Left cardiac atrium (tissue), 4 donors: Measurements from ENCODE around the gene SMOC2. TPM values are rescaled to one million over a fixed set of nuclear protein-coding genes. Genes with fewer than 3 reads are reported as not detected.

ENCODE experiments used
- ATAC-seq, 2 donors: fragments of 200-7000 bp; cut with Tn5 transposase; one replicate each; pipeline ENCODE4 v1.9.1; 2020; ENCODE audit warnings: mild to moderate bottlenecking in 2 of 2, moderate library complexity in 2 of 2
- DNase-seq: peaks from one replicate; pipeline ENCODE4 v3.0.0-alpha.2; 2020
- intact Hi-C, 2 donors: fragments of 100-400 bp; cut with DNase I; formaldehyde crosslinking; loops; one replicate each; pipeline versions ENCODE4 v1.14.1 to v1.15.1; 2022 to 2023
- total RNA-seq, 2 donors: library from RNA; stranded (reverse); fragmentation: NEBNext Ultra II Directional; extraction: Animal tissue kit (Norgen Biotek cat#: 25700); gene quantifications; one replicate each; pipeline ENCODE4 v1.2.1, GENCODE V29; 2021
- donor health status: DM: no; HTN: yes; CAD: no.
- donor health status: DM: no; HTN: yes; CAD: no; lungs with severe emphysema.
- donor health status: DM: yes; HTN: yes; CAD: no.
- donor health status: Dilated cardiomyopathy.

SMOC2 gene
- total RNA-seq, 2 donors from 2014 or later, result 12.0 to 27.7 TPM

DNA sequence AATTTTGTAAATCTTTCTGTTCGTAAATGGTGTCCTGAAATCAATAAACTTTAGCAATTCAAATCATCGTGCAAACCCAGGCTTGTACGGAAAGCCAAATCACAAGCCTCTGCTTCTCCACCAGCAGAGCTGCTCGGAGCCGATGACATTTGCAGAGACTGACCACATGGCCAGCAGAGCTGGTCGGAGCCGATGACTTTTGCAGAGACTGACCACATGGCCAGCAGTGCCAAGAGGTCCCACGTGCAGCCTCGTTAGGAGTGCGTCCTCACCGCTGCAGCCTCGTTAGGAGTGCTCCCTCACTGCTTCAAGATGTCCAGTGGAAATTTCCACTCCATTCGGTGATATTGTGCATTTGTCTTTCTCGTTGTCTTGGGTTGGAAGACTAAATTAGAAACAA, 28.5 kb downstream of the SMOC2 start:
- ATAC-seq (peak; percentile 87 to 95), DNase-seq (peak; percentile 65)
- intact Hi-C loops, result no loop called here

DNA sequence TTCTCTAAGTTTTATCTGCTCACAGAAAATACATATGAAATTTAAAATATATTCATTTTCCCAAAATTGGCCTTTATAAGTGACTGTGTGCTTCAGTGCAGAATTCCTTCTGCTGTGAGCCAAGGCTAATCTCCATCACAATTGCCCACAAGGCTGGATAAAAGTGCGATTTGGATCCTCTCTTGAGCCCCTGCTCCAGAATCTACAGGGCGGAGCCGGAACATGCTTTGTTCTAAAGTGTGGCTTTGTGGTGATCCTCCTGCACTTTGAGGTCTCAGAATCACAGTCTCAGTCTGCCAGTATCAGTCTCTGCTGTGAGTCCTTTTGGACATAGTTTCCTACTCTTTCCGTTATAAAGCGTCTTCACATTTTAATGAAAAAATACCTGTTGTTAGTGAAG, 28.9 kb downstream of the SMOC2 start:
- no peak for DNase-seq
- intact Hi-C loops, result no loop called here
- no peak for ATAC-seq

DNA sequence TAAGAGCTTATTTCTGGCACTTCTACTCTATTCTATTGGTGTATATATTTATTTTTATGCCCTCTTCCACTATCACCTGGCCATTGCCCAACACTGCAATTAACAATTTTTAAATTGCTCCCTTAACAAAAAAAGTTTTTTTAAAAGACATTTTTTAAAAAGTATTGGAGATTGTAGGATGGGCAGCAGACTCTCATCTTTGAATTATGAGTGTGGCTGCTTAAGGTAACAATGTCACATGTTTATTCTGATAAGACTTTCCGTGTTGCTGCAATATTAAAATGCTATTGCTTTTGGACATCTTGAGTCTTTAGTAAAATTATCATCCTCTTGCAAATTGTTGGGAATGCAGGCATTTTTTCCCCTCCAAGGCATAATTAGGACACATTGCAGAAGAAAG, 31.4 kb downstream of the SMOC2 start:
- intact Hi-C loops, result no loop called here
- DNase-seq (no peak), ATAC-seq (no peak)

DNA sequence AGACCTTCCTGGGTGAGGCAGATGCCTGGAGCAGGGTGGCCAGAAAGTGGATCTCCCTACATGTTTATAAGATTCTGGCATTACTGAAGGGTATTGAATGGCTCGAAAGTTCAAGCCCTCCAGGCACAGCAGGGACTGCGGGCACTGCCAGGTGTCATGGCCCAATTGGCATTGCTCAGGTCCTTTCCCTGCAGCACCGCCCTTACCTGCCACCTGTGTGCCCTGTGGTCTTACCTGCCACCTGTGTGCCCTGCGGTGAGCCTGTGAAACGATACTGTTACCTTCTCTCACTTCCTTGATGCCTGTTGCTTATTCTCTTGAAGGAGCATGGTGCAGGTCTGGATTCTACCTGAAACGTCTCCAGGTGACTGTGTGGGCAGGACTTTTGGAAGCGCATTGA, 32.2 kb downstream of the SMOC2 start:
- DNase-seq (no peak), ATAC-seq (no peak)
- intact Hi-C loops, result no loop called here

DNA sequence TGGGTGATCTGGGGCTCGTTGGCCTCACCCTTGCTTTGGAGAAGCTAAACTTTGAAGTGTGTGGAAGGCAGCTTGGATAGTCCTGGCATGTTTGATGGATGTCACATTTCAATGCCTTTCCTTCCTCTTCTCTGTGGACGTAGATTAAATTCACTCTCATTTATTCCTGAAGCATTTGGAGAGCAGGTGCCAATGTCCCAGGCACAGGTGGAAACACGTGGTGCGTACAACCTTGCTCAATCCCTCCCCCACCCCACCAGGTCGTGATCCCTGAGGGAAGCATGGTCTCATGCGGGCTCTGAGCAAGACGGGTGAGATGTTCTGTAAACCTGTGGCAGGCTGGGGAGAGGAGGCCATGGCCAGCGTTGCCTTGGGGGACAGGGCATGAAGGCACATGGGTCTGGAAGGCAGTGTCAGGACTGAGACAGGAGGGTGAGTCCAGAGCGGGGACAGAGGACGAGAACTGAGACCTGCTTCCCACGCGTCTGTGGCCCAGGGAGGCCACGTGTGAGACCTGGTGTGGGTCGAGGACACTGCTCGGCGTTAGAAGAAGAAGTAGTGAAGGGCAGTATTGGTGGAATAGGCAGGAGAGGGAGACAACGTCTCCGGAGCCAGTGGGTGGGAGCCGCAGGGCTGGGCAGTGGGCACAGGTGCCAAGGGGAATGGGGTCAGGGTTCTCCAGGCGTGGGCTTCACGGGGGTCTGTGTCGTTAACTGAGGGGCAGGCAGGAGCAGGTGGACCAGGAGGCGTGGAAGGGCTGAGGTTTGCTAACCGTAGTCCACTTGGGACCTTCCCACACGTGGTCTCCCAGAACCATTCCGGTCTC, 34.4 kb downstream of the SMOC2 start:
- intact Hi-C loops, result no loop called here
- no peak for ATAC-seq
- DNase-seq, result no peak

DNA sequence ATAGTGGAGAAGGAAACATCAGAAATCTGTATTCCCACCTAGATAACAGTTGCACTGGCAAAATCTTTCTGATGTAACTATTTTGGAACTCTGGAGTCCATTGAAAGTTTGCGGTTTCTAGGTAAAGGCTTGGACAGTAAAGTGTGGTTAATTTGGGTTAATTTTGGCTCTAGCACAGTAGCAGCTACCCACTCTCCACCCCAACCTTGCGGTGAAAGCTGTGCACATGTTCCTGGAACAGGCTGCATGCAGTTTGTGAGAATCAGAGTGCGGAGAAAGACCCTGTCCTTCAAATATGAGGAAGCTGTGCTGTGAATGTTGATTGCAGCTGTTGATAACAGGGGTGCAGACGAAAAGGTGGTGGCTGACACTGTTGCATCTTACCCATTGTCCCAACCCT, 38.4 kb downstream of the SMOC2 start:
- DNase-seq, result no peak
- intact Hi-C loops, result no loop called here
- no peak for ATAC-seq

DNA sequence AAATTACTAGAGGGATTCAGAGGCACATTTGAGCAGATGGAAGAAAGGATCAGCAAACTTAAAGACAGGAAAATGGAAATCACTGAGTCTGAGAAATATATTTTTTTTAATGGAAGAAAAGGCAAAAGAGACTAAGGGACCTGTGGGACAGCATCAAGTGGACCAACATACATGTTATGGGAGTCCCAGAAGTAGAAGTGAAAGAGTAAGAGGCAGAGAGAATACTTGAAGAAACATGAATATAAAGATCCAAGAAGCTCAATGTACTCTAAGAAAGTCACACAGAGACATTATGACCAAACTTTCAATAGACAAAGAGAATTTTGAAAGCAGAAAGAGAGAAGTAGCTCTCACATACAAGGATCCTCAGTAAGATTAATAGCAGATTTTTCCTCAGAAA, 39.5 kb downstream of the SMOC2 start:
- DNase-seq (no peak), ATAC-seq (no peak)
- intact Hi-C loops, result no loop called here

DNA sequence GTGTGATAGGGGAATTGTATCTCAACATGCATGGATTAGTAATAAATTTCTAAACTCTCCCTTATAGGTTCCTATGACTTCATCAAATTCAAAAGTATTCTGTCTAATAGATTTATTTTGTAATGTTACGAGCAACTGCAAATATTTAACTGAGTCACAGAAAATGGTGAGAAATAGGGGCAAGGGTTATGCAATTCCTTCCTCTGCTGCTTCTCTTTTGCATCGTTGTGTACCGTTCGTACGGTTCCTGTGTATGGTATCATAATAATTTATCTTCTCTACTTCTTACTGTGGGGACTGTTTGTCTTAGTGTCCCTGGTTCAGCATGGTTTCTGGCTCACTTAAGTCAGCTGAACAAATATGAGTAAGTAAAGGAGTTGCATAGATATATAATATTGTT, 44.8 kb downstream of the SMOC2 start:
- ATAC-seq, result no peak
- intact Hi-C loops, result no loop called here
- no peak for DNase-seq

DNA sequence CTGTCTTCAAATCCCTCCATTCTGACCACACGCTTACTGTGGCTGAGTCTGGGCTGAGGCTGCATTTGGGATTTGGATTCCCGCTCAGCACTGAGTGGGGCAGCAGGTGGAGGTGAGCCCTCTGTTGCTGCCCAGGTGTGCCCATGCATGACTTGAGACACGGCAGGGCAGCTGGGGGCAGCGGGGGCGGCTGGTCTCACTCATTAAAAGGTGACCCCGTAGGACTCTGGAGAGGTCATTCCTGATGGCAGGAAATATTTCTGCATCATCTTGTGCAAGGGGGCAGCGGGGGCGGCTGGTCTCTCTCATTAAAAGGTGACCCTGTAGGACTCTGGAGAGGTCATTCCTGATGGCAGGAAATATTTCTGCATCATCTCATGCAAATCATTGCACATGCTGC, 49.8 kb downstream of the SMOC2 start:
- intact Hi-C loops, result no loop called here
- DNase-seq, result no peak
- ATAC-seq, result no peak

DNA sequence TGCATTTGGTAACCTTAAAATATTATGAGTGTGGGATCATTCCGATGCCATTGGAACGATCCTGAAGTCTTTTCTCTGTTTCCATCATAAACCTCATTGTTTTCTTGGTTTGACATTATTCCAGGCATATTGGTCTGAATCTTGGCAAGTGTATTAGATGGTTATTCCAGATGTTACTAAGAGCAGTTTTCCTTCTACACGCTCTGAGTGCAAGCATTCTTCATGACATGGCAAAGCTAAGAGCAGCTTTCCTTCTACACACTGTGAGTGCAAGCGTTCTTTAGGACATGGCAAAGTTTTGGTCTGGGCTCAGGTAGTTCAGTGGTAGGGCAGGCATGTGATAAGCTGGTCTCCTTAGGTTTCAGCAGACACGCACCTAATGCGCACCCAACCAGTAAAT, 53.0 kb downstream of the SMOC2 start:
- peak; percentile 36 to 44 for ATAC-seq

DNA sequence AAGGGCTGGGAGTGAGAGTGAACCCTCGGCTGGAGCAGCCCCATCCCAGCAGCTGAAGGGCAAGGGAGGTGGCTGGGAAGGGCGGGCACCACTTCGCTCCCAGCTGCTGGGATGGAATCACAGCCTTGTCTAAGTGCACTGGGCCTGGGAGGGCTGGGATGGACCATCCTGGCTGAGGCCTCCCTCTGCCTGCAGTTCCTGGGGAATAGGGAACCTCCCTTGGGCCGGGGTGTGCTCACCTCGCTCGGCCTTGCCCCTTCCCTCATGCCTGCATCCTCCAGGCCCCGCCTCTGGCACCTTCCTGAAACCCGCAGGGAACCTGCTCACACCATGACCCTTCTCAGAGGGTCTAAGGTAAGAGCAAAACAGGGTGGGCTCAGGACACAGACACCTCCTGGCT, 53.7 kb downstream of the SMOC2 start:
- intact Hi-C loops, result no loop called here
- ATAC-seq (peak in 1 of 2 donors; percentile 16), DNase-seq (no peak)

More for the DNA sequence above, 53.0 kb downstream of the SMOC2 start:
- intact Hi-C loops, result no loop called here
- DNase-seq, result no peak

DNA sequence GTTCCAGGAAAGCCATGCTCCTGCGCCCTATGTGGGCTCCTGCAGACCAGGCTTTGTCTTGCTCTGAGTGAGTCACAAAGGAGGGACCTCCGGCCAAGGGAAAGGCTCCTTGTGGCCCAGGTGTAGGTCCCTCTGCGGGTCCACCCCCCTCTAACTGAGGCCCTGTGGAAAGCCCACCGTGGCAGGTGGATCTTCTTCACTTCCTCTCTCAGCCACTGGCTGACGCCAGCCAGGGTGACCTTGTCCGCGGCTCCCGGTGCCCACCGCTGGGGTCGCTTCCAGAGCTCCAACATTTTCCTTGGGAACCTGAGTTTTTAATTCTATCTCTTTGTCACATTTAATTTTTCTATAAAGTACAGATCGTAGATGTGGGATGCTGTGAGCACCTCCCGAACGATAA, 54.1 kb downstream of the SMOC2 start:
- DNase-seq, result no peak
- intact Hi-C loops, result no loop called here
- ATAC-seq, result no peak

DNA sequence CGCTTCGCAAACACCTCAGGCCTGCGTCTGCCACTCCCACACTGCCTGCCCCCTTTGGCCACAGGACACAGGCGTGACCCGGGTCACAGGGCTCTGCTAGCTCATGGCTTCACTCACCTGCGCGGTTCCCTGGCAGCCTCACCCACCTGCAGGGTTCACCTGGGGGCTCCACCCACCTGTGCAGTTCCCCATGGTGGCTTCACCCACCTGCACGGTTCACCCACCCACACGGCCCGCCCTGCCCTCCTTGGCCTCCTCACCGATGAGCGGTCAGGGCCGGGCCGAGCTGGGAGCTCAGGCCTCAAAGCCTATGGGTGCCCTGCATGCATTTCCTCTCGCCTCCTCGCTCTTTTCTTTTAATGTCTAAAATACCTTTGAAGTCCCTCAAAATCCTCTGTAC, 54.7 kb downstream of the SMOC2 start:
- intact Hi-C loops, result no loop called here
- ATAC-seq (no peak), DNase-seq (no peak)

DNA sequence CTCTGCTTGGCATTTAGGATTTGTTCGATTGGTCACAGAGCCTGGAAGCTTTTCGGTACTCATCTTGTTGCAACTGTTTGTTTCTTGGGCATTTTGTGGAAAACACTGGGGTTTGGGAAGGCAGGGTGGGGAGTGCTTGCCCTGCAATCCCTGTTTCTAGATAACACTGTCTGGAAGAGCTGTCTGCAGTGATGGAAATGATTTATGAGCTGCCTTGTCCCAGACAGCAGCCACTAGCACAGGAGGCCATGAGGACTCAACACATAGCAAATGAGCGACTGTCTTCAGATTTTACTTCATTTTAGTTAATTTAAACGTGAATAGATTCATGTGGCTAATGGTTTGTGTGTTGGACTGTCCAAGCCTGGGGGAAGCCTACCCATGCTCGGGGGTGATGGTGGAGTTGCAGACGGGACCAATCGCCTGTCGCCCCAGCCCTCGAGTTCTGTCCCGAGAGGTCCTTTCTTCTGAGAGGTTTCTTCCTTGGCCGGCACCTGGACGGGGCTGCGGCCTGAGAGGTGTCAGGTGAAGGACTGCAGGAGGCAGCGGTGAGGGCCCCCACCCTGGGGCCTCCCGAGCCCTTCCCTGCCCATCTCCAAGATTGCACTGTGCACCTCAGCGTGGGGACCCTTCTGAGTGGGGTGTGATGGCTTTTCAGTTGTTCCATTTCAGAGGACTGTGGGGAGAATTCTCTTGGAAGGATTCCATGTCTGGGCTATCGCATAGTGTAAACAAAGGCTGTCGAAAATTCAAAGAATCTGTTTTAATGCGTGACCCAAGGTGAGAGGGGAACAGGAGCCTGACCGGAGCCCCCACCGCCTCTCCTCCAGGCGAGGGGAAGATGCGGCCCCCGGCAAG, 55.4 kb downstream of the SMOC2 start:
- intact Hi-C loops, result no loop called here
- DNase-seq (no peak), ATAC-seq (no peak)

DNA sequence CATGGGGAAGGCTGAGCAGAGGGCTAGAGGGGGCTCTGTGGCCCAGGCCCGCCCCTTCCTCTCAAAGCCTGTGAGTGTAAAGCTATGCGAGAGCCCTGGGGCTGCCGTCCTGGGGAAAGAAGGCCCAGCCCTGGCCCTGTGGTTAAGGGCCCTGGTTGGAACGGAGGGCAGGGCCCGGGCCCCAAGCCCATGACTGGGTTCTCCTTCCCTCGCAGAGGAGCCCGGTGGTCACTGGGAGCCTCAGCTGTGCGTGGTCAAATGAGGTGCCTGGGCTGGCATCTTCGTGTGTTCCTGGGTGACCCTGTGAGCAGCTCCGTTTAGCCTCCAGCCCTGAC, 56.0 kb downstream of the SMOC2 start:
- no peak for DNase-seq
- intact Hi-C loops, result no loop called here
- no peak for ATAC-seq

DNA sequence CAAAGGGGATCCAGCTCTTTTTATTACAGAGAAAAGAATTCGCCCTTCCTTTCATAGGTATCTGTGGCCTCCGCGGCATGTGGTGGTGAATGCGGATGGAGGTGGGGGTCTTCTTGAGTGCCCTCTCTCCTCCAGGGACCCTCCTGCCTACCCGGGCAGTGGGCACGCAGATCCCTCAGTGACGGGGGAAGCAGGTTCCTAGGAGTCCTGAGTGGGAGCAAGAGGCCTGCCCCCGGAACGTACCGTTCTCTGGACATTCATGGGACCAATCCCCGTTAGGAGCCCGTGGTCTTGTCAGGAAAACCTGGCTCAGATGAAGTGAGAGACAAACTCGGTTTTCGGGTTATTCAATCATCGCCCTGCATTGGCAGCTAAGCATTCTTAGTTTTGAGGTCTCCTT, 56.4 kb downstream of the SMOC2 start:
- ATAC-seq, result no peak
- intact Hi-C loops, result no loop called here

DNA sequence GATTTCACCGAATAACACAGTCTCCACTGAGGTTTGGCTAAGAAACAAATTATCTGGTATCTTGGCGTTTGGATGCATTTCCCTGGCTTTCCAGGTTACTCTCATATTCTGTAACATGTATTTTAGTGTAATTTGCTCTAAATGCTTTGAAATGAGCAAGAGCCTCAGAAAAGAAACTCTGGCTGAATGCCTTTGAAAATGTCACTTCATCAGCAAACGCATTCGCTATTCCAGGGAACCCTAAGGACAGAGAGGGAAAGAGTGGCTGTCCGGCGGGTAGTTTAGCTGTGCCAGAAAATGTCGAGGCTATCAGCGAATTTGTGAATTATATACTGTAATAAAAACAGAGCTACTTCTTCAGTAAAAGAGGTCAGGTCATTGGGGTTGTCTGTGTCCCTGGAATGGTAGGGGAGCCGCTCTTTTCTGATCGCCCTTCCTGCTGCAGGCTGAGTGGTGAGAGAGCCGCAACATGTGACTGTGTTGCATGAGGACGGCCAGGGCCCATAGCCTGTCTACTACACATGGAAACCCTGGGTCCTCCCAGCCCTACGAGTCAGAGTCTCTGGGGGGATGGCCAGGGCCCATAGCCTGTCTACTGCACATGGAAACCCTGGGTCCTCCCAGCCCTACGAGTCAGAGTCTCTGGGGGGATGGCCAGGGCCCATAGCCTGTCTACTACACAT, 57.3 kb downstream of the SMOC2 start:
- DNase-seq (no peak), ATAC-seq (no peak)
- intact Hi-C loops, result no loop called here

More for the DNA sequence above, 56.4 kb downstream of the SMOC2 start:
- DNase-seq, result no peak

DNA sequence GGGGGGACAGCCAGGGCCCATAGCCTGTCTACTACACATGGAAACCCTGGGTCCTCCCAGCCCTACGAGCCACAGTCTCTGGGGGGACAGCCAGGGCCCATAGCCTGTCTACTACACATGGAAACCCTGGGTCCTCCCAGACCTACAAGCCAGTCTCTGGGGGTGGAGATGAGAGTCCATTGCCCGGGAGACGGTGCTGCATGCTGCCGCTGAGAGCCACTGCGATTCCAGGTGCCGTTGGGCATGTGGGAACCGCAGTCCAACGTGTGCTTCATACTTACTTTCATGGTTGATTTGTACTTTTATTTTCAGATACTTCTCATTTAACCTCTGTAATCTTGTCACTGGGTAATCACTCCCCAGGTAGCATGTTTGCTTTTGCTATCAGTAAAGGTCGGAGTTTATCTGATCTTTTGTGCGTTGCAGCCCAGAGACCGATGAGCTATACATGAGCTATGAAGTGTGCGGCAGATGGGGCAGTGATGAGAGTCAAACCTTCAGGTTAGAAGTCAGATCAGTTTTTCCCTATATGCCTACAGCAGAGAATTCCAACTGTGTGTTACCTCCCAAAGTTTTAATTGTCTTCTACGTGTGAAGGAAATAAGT, 58.2 kb downstream of the SMOC2 start:
- no peak for DNase-seq
- intact Hi-C loops, result no loop called here
- ATAC-seq, result no peak

DNA sequence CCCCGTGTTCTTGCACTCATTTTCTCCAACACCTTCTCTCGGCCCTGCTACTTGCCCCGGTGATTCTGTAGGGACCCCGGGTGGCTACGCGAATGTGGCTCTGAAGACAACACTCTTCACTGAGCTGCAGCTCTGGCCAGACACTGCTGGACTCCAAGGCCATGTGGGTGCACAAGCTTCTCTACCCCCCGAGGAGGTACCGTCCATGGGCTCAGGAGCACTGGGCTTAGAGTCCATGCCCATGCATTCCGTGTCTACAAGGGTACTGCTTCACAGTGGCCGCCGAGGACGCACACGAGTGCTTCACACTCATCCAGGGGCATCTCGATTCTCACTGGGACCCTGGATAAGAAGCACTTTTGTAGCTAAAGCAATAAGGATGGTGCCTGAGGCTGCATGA, 59.5 kb downstream of the SMOC2 start:
- ATAC-seq (no peak), DNase-seq (no peak)
- intact Hi-C loops, result no loop called here

DNA sequence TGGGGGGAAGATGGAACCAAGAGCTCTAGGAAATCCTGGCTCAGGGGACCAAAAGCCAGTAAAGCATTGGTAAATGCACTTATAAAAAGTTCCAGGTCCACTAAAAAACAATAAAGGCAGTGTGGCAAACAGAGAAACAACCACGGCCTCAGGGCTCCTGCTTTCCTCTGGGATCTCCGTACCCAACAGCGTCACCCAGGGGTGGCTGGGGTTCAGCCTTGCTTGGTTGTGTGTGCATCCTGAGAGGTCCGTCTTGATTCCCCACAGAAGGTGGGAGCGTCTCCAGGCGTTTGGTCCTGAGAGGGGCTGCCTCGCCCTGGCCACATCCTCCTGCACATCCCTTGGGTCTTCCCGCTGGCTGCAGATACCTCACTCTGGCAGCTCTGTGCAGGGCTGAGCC, 60.6 kb downstream of the SMOC2 start:
- no peak for DNase-seq
- no peak for ATAC-seq
- intact Hi-C loops, result no loop called here
